ENCODE data around the gene SDK1. TPM values are rescaled to one million over a fixed set of nuclear protein-coding genes. Genes with fewer than 3 reads are reported as not detected.

Gene SDK1
- polyA plus RNA-seq, 2 donors = 0.33 to 0.47 TPM

- Histone ChIP-seq H3K4me3 (ENCODE audit: low read depth in 1 of 2, low read length in 2 of 2) (no peak overlapping the region), H3K9me3 (ENCODE audit: control insufficient read depth in 2 of 2, insufficient read depth in 1 of 2, low read depth in 1 of 2, low read length in 1 of 2) (no peaks in the 10 kb centered on the region), H3K4me1 (ENCODE audit: control insufficient read depth in 2 of 2, insufficient read depth in 2 of 2, low read length in 1 of 2) (peaks cover 0 to 2% of the 10 kb centered on the region in 2 donors), H3K27ac (ENCODE audit: low read depth in 2 of 2, low read length in 1 of 2) (no peak overlapping the region), H3K27me3 (ENCODE audit: control insufficient read depth in 1 of 2, insufficient read depth in 2 of 2, low read length in 2 of 2) (no peaks in the 10 kb centered on the region), H3K36me3 (ENCODE audit: control insufficient read depth in 2 of 2, insufficient read depth in 2 of 2, low read length in 1 of 2) (no peaks in the 10 kb centered on the region)
- whole genome bisulfite sequencing, 2 donors = 62 to 66% methylated on average over 14 of the region's 14 CpGs
Observed at GRCh38 chr7:4207011-4207410, 906.0 kb downstream of the SDK1 start.

GRCh38 chr7:4208086-4208485 lies 907.0 kb downstream of the SDK1 start:
- Histone ChIP-seq H3K27ac (ENCODE audit: low read depth in 2 of 2, low read length in 1 of 2) (no peak overlapping the region), H3K36me3 (ENCODE audit: control insufficient read depth in 2 of 2, insufficient read depth in 2 of 2, low read length in 1 of 2) (no peaks in the 10 kb centered on the region), H3K27me3 (ENCODE audit: control insufficient read depth in 1 of 2, insufficient read depth in 2 of 2, low read length in 2 of 2) (no peaks in the 10 kb centered on the region), H3K9me3 (ENCODE audit: control insufficient read depth in 2 of 2, insufficient read depth in 1 of 2, low read depth in 1 of 2, low read length in 1 of 2) (no peaks in the 10 kb centered on the region), H3K4me1 (ENCODE audit: control insufficient read depth in 2 of 2, insufficient read depth in 2 of 2, low read length in 1 of 2) (peaks cover 0 to 2% of the 10 kb centered on the region in 2 donors), H3K4me3 (ENCODE audit: low read depth in 1 of 2, low read length in 2 of 2) (no peak overlapping the region)
- 95 to 97% methylated on average over 15 of the region's 15 CpGs for WGBS, 2 donors

GRCh38 chr7:4208586-4208985 lies 907.5 kb downstream of the SDK1 start:
- no peaks in the 10 kb centered on the region for H3K36me3 ChIP-seq (ENCODE audit: control insufficient read depth in 2 of 2, insufficient read depth in 2 of 2, low read length in 1 of 2)
- no peaks in the 10 kb centered on the region for H3K9me3 ChIP-seq (ENCODE audit: control insufficient read depth in 2 of 2, insufficient read depth in 1 of 2, low read depth in 1 of 2, low read length in 1 of 2)
- WGBS, 2 donors = 91 to 93% methylated on average over 13 of the region's 13 CpGs
- no peaks in the 10 kb centered on the region for H3K27me3 ChIP-seq (ENCODE audit: control insufficient read depth in 1 of 2, insufficient read depth in 2 of 2, low read length in 2 of 2)
- H3K4me1 ChIP-seq (ENCODE audit: control insufficient read depth in 2 of 2, insufficient read depth in 2 of 2, low read length in 1 of 2) = peaks cover 0 to 2% of the 10 kb centered on the region in 2 donors
- no peak overlapping the region for H3K4me3 ChIP-seq (ENCODE audit: low read depth in 1 of 2, low read length in 2 of 2)
- H3K27ac ChIP-seq (ENCODE audit: low read depth in 2 of 2, low read length in 1 of 2) = no peak overlapping the region

- Histone ChIP-seq H3K4me1 (ENCODE audit: control insufficient read depth in 2 of 2, insufficient read depth in 2 of 2, low read length in 1 of 2) (peaks cover 0 to 2% of the 10 kb centered on the region in 2 donors), H3K9me3 (ENCODE audit: control insufficient read depth in 2 of 2, insufficient read depth in 1 of 2, low read depth in 1 of 2, low read length in 1 of 2) (no peaks in the 10 kb centered on the region), H3K36me3 (ENCODE audit: control insufficient read depth in 2 of 2, insufficient read depth in 2 of 2, low read length in 1 of 2) (no peaks in the 10 kb centered on the region), H3K27ac (ENCODE audit: low read depth in 2 of 2, low read length in 1 of 2) (no peak overlapping the region), H3K27me3 (ENCODE audit: control insufficient read depth in 1 of 2, insufficient read depth in 2 of 2, low read length in 2 of 2) (no peaks in the 10 kb centered on the region), H3K4me3 (ENCODE audit: low read depth in 1 of 2, low read length in 2 of 2) (no peak overlapping the region)
- WGBS, 2 donors = 86 to 89% methylated on average over 9 to 10 of the region's 10 CpGs
Observed at GRCh38 chr7:4209126-4209525, 908.1 kb downstream of the SDK1 start.

- no peak overlapping the region for H3K4me3 ChIP-seq (ENCODE audit: low read depth in 1 of 2, low read length in 2 of 2)
- H3K9me3 ChIP-seq (ENCODE audit: control insufficient read depth in 2 of 2, insufficient read depth in 1 of 2, low read depth in 1 of 2, low read length in 1 of 2) = no peaks in the 10 kb centered on the region
- no peaks in the 10 kb centered on the region for H3K36me3 ChIP-seq (ENCODE audit: control insufficient read depth in 2 of 2, insufficient read depth in 2 of 2, low read length in 1 of 2)
- peaks cover 0 to 2% of the 10 kb centered on the region in 2 donors for H3K4me1 ChIP-seq (ENCODE audit: control insufficient read depth in 2 of 2, insufficient read depth in 2 of 2, low read length in 1 of 2)
- WGBS, 2 donors = 94 to 95% methylated on average over 20 of the region's 20 CpGs
- H3K27me3 ChIP-seq (ENCODE audit: control insufficient read depth in 1 of 2, insufficient read depth in 2 of 2, low read length in 2 of 2) = no peaks in the 10 kb centered on the region
- H3K27ac ChIP-seq (ENCODE audit: low read depth in 2 of 2, low read length in 1 of 2) = no peak overlapping the region
Observed at GRCh38 chr7:4209966-4210365, 908.9 kb downstream of the SDK1 start.

- Histone ChIP-seq H3K27me3 (ENCODE audit: control insufficient read depth in 1 of 2, insufficient read depth in 2 of 2, low read length in 2 of 2) (no peaks in the 10 kb centered on the region), H3K36me3 (ENCODE audit: control insufficient read depth in 2 of 2, insufficient read depth in 2 of 2, low read length in 1 of 2) (no peaks in the 10 kb centered on the region), H3K4me3 (ENCODE audit: low read depth in 1 of 2, low read length in 2 of 2) (no peak overlapping the region), H3K4me1 (ENCODE audit: control insufficient read depth in 2 of 2, insufficient read depth in 2 of 2, low read length in 1 of 2) (peaks cover 0 to 6% of the 10 kb centered on the region in 2 donors), H3K27ac (ENCODE audit: low read depth in 2 of 2, low read length in 1 of 2) (no peak overlapping the region), H3K9me3 (ENCODE audit: control insufficient read depth in 2 of 2, insufficient read depth in 1 of 2, low read depth in 1 of 2, low read length in 1 of 2) (no peaks in the 10 kb centered on the region)
- 89 to 94% methylated on average over 13 of the region's 13 CpGs for WGBS, 2 donors
Observed at GRCh38 chr7:4210821-4211220, 909.8 kb downstream of the SDK1 start.

GRCh38 chr7:4211261-4211660 lies 910.2 kb downstream of the SDK1 start:
- Histone ChIP-seq H3K9me3 (ENCODE audit: control insufficient read depth in 2 of 2, insufficient read depth in 1 of 2, low read depth in 1 of 2, low read length in 1 of 2) (no peaks in the 10 kb centered on the region), H3K4me3 (ENCODE audit: low read depth in 1 of 2, low read length in 2 of 2) (no peak overlapping the region), H3K27me3 (ENCODE audit: control insufficient read depth in 1 of 2, insufficient read depth in 2 of 2, low read length in 2 of 2) (no peaks in the 10 kb centered on the region), H3K27ac (ENCODE audit: low read depth in 2 of 2, low read length in 1 of 2) (no peak overlapping the region), H3K4me1 (ENCODE audit: control insufficient read depth in 2 of 2, insufficient read depth in 2 of 2, low read length in 1 of 2) (peaks cover 0 to 11% of the 10 kb centered on the region in 2 donors), H3K36me3 (ENCODE audit: control insufficient read depth in 2 of 2, insufficient read depth in 2 of 2, low read length in 1 of 2) (no peaks in the 10 kb centered on the region)
- WGBS, 2 donors = 87 to 91% methylated on average over 10 to 11 of the region's 11 CpGs

GRCh38 chr7:4212376-4212775 lies 911.3 kb downstream of the SDK1 start:
- H3K27me3 ChIP-seq (ENCODE audit: control insufficient read depth in 1 of 2, insufficient read depth in 2 of 2, low read length in 2 of 2) = no peaks in the 10 kb centered on the region
- peaks cover 0 to 8% of the 10 kb centered on the region in 2 donors for H3K4me1 ChIP-seq (ENCODE audit: control insufficient read depth in 2 of 2, insufficient read depth in 2 of 2, low read length in 1 of 2)
- H3K27ac ChIP-seq (ENCODE audit: low read depth in 2 of 2, low read length in 1 of 2) = no peak overlapping the region
- WGBS, 2 donors = 90 to 92% methylated on average over 12 of the region's 12 CpGs
- H3K36me3 ChIP-seq (ENCODE audit: control insufficient read depth in 2 of 2, insufficient read depth in 2 of 2, low read length in 1 of 2) = no peaks in the 10 kb centered on the region
- H3K4me3 ChIP-seq (ENCODE audit: low read depth in 1 of 2, low read length in 2 of 2) = no peak overlapping the region
- H3K9me3 ChIP-seq (ENCODE audit: control insufficient read depth in 2 of 2, insufficient read depth in 1 of 2, low read depth in 1 of 2, low read length in 1 of 2) = no peaks in the 10 kb centered on the region

GRCh38 chr7:4214291-4215155 lies 913.5 kb downstream of the SDK1 start:
- peaks cover 0 to 8% of the 10 kb centered on the region in 2 donors for H3K4me1 ChIP-seq (ENCODE audit: control insufficient read depth in 2 of 2, insufficient read depth in 2 of 2, low read length in 1 of 2)
- WGBS, 2 donors = 91 to 92% methylated on average over 30 to 32 of the region's 32 CpGs
- no peaks in the 10 kb centered on the region for H3K27me3 ChIP-seq (ENCODE audit: control insufficient read depth in 1 of 2, insufficient read depth in 2 of 2, low read length in 2 of 2)
- H3K27ac ChIP-seq (ENCODE audit: low read depth in 2 of 2, low read length in 1 of 2) = no peak overlapping the region
- H3K4me3 ChIP-seq (ENCODE audit: low read depth in 1 of 2, low read length in 2 of 2) = no peak overlapping the region
- H3K36me3 ChIP-seq (ENCODE audit: control insufficient read depth in 2 of 2, insufficient read depth in 2 of 2, low read length in 1 of 2) = no peaks in the 10 kb centered on the region
- H3K9me3 ChIP-seq (ENCODE audit: control insufficient read depth in 2 of 2, insufficient read depth in 1 of 2, low read depth in 1 of 2, low read length in 1 of 2) = no peaks in the 10 kb centered on the region

Data from esophagus (tissue), 2 donors.